ENCODE data around the gene ITGAE.

ITGAE gene

GRCh38 chr17:3815925-3816324 lies 14.9 kb upstream of the ITGAE start:
- no peak for DNase-seq

GRCh38 chr17:3815122-3815521 lies 14.1 kb upstream of the ITGAE start:
- DNase-seq, result no peak

DNA sequence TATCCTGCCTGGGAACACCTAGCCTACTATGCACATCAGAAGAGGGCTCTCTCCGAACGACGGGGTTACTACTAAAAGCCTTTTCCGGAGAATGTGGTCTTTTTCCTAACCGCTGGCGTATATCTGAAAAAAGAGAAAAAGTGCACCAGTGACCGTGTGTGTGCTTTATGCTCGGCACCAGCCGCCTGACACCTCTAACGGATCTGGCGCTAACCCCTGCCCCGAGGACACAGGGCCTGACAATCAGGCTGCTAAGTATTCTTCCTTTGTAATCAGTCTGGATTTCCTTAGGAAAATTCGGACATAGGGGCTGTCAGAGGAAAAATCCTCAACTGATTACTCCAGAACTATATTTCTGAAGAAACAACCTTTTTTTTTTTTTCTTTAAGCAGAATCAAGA lies 13.4 kb upstream of the ITGAE start:
- no peak for DNase-seq

DNA sequence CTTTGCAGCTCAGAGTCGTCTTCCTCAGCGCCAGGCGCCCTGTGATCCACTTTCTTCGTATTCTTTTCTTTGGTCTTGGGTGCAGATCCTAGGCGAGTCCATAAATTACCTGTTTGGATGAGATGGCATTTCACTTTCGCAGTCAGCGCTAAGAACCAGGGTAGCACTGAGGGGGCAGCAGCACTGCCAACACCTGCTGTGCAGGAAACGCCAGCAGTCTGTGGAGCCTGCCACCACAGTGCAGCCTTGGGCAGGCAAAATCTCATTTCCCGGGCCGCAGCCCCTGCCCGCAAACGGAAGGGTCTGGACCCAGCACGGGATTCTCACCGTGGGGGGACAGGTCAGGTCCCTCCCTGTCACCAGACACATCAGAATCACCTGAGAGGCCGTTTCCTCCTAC lies 12.2 kb upstream of the ITGAE start:
- no peak for DNase-seq

DNA sequence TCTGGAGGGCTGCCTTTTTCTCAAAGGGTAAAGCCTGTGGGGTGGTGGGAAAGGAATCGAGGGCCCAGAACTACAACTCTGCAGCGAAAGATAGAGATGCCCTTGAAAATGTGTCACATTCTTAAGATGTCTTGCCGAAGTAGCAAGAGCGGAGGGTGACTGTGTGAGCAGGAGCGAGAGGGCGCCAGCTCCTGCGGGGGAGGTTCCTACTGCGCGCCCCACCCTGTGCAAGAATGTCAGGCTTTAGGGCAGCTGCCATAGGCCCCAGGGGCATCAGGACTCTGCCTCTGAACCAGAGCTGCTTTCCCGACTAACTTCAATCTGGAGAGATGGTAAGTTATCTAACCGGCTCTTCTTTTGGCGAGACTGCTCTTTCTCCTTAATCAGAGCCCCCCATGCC lies 11.8 kb upstream of the ITGAE start:
- no peak for DNase-seq

DNA sequence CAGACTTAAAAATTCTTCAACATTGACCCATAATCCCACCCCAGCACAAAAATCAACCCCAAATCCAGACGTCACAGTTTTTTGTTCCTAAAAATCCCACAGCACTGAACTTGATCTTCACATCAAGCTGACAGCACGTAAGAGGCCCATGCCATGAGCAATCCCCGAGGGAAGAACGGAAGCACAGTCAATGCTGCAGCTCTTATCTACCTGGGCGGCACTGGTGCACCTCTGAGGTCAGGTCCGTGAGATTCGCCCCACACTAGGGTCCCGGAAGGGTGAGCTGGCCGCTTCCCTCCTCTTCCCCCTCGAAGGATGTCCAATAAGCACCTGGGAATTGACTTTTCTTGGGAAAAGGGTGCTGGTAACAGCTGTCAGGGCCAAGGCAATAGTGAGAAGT lies 11.3 kb upstream of the ITGAE start:
- no peak for DNase-seq

DNA sequence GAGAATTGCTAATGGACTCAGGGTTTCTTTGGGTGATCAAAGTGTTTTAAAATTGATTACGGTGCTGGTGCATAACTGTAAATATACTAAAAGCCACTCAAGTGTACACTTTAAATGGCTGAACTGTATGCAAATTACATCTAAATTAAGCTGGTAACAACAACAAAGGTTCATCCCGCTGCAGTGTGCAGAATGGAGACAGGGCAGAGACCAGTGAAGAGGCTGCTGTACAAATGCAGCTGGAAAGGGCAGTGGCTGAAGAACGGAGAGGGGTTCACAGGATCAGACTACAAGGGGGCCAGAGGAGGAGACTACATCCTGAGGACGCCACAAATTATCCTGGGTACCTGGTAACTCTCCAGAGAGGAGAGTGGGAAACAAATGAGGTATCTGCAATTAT lies 9.0 kb upstream of the ITGAE start:
- no peak for DNase-seq

- no peak for DNase-seq
Observed at GRCh38 chr17:3809135-3809534, 8.1 kb upstream of the ITGAE start.

GRCh38 chr17:3808701-3809100 lies 7.7 kb upstream of the ITGAE start:
- no peak for DNase-seq

GRCh38 chr17:3805581-3805980 lies 4.6 kb upstream of the ITGAE start:
- no peak for DNase-seq

DNA sequence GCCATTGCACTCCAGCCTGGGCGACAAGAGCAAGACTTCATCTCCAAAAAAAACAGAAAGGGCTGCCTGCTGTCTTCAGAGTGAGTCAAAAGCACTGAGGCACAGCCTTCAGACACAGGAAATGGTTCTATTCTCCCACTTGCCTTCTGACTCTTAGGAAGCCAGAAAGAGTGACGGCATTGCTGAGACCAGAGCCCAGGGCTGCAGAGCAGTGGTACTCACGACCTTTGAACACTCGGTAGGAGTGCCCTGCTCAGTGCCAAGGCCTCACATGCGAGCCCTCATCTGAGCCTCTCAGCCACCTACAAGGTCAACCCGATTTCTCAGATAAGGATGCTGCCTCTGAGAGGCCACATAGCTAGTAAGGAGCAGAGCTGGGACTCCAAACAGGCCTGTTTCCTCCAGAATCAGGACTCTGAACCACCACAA lies 3.5 kb upstream of the ITGAE start:
- DNase-seq, result no peak

GRCh38 chr17:3803308-3803640 lies 2.3 kb upstream of the ITGAE start:
- DNase-seq, result no peak

- no peak for DNase-seq
Observed at GRCh38 chr17:3802461-3803307, 1.7 kb upstream of the ITGAE start.

- DNase-seq, result no peak
Observed at GRCh38 chr17:3801792-3802191, 804 bp upstream of the ITGAE start.

DNA sequence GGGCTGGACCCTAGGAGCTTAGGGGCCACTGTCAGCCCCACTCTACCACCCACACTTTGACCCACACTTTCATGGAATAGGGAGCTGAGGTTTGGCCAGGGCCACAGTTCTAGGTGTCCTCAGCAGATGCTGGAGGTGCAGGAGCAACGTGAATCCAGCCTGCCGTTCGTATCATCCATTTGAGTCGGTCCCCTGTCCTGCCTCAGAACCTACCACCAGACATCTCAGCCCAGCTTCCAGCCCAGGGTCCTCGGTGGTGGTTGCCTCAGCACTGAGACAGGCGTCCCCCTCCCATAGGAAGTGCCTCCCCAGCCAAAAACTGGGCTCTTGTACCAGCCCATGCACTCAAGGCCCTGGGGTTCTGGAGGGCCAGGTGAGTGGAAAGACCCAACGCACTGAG lies 359 bp upstream of the ITGAE start:
- DNase-seq, result no peak

DNA sequence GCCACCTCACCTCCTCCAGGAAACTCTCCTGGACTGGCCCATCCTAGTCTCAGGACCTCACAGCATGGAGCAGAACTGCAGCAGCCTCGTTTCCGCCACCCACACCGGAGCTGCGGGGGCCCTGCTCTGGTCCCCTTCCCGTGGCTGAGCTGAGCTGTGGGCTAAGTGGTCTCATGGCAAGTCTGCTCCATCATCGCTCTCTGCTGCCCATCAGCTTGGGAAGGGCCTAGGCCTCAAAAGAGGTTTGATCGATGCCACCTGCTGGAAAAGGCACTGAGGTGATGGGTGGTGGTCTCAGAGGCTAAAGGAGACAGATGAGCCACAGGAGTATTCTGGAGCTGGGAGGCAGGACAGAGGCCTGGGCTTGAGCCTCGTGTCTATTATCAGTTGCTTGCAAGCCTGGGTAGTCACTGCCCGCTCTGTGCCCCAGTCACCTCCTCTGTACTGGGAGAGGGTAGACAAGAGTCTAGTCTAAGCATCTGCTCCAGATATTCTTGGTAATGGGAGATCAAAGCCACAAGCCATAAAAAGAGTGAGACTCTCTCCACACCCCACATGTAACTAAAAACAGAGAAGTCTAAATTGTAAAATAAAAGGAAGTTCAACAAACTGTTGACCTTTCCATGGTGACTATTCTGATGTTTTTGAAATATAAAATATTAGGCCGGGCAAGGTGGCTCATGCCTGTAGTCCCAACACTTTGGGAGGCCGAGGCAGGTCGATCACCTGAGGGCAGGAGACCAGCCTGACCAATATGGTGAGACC lies 1.6 kb downstream of the ITGAE start:
- no peak for DNase-seq

GRCh38 chr17:3798273-3799180 lies 2.5 kb downstream of the ITGAE start:
- no peak for DNase-seq

GRCh38 chr17:3796822-3797170 lies 4.2 kb downstream of the ITGAE start:
- no peak for DNase-seq

GRCh38 chr17:3796110-3796821 lies 4.7 kb downstream of the ITGAE start:
- DNase-seq, result no peak

DNA sequence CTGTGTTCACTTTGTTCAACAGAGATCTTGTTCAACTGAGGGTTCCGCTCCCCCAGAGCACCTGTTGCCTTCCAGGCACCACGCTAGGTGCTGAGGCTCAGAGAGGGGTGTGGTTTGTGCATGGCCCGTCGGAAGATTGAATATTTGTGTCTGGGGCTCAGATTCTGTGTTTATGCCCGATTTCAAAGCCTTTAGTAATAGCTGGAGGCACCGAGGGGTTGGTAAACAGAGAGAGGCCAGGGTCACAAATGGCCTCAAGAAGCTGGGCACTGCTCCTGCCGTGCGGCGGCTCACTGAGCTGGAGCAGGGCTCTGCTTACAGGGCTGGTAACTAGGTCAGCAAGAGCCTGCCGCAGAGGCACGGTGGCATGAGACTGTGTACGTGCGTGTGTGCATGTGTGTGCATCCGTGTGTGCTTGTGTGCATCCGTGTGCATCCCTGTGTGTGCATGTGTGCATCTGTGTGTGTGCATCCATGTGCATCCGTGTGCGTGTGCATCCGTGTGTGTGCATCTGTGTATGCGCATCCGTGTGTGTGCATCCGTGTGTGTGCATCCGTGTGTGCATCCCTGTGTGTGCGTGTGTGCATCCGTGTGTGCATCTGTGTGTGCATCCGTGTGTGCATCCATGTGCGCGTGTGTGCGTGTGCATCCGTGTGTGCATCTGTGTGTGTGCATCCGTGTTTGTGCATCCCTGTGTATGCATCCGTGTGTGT lies 5.4 kb downstream of the ITGAE start:
- DNase-seq, result no peak

GRCh38 chr17:3794557-3795389 lies 6.2 kb downstream of the ITGAE start:
- no peak for DNase-seq

All from DMS 273 treated with DMSO at 0.1 percent for 48 hours (cell line).